HG03103 (cell line): ENCODE data around the gene AAR2.

Source experiments
- ATAC-seq: cut with Tn5 transposase; IDR thresholded peaks from one replicate; pipeline ENCODE4 v1.9.1; 2021; ENCODE audit warnings: low read depth; ENCODE audit not compliant: unreplicated experiment

Gene AAR2, protein sequence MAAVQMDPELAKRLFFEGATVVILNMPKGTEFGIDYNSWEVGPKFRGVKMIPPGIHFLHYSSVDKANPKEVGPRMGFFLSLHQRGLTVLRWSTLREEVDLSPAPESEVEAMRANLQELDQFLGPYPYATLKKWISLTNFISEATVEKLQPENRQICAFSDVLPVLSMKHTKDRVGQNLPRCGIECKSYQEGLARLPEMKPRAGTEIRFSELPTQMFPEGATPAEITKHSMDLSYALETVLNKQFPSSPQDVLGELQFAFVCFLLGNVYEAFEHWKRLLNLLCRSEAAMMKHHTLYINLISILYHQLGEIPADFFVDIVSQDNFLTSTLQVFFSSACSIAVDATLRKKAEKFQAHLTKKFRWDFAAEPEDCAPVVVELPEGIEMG

DNA sequence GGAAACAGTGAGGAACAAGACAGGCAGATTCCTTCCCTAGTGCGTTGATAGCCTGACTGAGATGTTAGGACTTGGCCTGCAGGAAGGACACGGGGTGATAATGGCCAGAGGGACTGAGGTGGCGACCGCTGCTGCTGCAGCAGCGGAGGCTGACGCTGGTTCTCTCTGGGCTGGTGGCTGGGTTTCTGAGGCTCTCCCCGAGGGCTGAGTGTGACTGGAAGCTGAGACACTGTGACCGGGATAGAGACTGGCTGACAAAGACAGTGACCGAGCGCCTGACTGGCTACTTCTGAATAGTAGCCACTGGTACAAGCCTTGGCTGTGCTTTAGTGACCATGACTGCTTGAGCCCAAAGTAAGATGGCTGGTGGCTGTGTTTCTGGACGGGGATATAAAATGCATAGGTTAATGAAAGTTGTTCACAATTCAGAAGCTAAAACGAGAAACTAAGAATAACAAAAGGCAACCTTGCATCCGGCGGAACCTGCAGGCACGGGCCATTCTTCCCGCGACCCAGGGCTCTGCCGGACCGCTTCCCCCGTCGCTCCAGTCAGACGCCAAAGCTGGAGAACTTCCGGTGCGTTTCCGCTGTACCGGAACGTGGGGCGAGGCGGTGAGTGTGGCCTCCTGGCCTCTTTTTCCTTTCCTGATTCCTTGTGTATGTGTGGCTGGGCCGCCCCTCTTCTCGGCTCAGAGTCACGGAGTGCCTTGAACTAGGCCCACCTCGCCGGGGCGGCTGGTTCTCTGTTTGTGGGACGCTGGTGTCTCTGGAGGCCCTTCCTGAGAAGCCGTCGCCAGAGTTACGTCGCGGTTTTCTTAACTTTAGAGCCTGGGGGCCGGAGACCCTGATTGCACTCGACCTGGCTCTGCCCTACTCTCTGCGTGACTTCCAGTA, at the start of gene AAR2:
AAR2 (plus strand) TSS at position 587 of the 894 bp plus-strand sequence. CDS start 3,391 bp downstream, outside the sequence.
- no peak for ATAC-seq

DNA sequence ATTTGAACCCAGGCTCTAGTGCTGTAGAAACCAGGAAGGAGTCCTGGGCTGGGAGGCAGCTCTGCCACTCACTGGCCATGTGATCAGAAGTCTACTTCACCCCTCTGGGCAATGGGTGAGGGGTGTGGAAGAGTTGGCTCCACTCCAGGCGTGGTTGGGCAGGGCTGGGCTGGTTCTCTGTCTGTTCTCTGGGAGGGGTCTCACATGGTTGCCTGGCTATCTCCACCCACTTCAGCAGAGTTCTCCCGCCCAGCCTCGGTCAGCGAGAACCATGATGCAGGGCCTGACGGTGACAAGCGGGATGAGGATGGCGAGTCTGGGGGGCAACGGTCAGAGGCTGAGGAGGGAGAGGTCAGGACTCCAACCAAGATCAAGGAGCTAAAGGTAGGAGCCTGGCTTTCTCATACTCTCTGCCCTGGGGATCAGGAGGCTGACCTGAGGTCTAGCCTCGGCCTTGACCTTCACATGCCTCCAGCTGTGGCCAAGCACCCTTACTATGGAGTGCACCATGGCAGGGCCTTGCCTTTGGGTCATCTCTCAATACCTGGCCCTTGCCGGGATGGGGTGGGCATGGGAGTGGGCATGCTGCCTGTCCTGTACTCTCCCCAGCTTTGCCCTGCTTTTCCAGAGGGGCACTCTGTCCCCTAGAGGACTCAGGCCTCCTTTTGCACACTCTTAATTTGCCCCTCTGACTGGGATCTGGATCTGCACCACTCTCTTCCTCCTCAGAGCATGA, 42.1 kb upstream of the AAR2 start:
- no peak for ATAC-seq

DNA sequence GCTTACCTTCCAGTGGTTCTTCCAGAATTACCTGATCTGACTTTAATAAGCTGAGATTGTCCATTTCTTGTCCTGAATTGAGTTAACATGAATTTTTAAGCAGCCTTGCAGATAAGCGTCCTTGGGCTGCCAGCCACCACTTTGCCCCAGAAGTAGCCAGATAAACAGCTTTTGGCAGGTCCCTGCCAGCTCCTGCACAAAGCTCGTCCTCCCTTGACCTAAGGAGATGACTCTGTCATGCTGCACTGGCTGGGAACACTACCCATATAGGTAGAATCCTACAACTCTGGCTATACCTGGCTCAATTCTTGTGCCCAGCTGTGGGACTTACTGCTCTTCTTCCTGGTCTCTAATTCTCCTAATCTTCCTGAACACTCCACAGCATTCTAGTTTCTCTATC, 39.6 kb upstream of the AAR2 start:
- no peak for ATAC-seq

DNA sequence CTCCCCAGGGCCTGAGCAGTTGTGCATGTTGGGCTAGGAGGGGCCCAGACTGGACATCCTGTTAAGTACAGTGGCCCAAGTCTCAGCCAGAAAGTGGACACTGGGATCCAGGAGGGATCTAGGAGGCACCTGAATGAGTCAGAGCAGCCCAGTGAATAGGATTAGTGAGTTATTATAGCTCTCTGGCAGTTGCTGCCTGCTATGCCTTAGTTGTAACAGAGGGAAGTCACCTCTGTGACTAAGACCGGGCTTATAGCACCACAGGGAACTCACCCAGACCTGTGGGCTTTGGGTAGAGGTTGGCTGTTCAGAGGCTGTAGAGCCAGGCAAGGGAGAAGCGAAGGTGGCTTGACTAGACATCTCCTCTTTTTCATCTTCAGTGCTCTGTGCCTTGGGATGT, 39.0 kb upstream of the AAR2 start:
- ATAC-seq, result no peak

DNA sequence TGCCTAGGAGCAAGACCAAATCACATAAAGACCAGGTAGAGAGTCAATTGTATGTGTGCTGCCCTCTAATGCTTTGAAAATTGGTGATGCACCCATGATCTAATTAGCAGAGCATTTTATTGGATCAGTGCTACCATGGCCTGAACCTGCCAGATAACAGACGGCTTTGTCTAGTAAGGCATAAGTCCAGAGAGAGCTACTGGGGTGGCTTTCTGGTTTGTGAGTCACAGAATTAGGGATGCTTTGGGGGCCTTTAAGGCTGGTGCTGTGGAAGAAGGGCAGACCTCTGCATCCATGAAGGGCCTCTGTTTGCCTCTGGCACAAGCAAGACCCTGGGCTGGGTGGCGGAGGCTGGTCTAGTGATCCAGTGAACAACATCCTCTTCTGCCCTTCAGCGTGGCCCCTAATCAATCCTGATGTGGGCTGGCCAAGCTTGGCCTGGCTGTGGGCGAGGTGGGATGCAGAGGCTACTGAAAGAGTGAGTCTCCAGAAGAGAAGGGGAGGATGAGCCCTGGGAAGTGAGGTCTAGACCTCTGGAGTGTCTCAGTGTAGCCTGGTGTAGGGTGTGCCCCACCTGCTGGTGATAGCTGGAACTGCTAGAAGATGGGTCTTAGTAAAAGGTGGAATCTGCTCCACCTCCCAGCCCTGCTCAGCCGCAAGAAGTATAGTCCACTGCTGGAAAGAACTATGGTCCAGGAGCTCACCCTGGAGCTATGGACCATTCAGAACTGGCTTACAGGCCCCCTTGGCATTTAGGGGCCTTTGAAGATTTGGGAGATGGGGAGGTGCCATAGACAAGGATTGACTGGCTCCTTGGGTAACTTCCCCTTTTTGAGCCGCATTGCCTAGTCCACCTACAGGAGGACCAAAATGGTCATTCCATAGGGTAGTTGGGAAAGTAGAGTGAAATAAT, 36.7 kb upstream of the AAR2 start:
- ATAC-seq, result no peak

DNA sequence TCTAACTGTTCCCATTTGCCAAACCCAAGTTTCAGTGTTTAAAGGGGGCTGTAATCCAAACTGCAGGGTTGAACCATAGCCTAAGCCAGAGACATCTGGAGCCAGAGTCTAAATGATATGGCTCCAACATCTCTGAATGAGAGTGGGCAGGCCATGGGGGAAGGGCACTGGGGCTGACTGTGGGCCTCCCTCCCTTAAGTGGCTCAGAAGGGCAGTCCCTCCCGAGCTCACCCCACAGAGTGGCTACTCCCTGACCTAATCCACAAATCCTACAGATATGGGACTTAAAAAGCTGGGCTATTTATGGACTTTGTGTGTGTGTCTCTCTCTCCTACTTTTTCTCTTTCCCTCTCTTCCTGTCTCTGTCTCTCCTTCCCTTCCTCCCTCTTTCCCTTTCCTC, 35.8 kb upstream of the AAR2 start:
- ATAC-seq, result no peak

DNA sequence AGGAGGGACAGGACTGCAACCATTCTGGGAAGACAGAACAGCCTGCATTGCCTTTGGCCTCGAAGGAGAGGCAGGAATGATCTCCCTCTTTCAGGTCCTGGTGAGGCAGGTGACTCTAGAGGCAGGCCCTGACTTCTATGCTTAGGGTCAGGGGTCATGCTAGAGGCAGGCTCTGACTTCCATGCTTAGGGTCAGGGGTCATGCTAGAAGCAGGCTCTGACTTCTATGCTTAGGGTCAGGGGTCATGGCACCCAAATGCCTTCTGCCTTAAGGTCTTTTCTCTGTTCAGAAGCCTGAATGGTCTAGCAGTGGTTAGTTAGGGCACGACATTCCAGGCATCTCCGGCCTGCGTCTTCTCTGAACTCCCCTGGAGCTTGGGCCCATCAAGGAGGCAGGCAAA, 35.1 kb upstream of the AAR2 start:
- ATAC-seq, result no peak

DNA sequence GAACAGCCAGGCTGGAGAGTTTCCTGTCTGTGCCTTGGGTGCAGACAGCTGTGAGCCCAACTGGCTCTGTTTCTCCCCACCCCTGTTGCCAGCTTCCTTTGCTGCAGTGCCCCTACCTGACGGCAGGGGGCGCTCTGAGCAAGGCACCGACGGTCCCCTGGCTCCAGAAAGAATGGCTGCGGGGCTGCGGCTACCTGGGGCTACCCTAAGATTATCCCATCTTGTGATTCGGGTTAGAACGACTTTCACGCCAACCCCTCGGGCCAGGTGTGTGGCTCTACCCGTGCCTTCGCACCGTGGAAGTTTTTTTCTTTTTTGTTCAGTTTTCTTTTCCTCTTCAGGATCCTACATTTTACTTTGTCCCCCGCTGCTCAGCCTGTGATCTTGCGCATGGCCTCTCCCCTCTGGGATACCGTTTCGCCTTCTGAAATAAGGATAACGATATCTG, 33.4 kb upstream of the AAR2 start:
- ATAC-seq, result no peak

DNA sequence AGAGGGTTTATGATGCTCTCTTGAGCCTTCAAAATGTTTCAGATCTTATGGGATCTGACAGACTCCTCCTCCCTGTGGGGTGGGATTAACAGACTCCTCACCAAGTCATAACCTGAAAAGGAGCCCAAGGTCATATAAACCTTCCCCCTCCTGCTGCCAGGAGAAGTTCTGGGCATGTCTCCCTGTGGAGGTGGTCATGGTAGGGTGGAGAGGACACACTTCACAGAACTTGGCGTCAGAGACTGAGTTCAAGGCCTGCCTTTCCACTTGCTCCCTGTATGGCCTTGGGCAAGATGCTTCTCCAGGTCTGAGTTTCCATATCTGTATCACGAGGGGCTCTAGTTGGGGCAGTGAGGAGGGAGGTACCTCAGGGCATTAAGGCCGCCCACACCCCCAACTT, 32.4 kb upstream of the AAR2 start:
- ATAC-seq, result no peak

DNA sequence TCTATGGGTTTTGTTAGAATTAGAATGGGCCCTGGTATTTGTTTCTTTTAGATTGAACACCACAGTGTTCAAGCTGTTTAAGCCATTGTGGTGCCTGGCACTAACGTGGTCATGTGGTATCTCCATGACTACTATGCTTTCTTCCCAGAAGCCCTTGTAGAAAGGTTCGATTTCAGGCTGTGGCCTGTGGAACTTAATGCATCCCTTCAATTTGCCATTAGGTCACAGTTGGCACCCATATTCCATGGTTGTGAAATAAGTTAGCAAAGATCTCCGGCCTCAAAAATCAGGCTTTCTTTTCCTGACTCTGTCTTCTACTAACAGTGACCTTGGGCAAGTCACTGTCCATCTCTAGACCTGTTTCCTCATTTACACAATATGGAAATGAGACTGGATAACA, 31.3 kb upstream of the AAR2 start:
- no peak for ATAC-seq

DNA sequence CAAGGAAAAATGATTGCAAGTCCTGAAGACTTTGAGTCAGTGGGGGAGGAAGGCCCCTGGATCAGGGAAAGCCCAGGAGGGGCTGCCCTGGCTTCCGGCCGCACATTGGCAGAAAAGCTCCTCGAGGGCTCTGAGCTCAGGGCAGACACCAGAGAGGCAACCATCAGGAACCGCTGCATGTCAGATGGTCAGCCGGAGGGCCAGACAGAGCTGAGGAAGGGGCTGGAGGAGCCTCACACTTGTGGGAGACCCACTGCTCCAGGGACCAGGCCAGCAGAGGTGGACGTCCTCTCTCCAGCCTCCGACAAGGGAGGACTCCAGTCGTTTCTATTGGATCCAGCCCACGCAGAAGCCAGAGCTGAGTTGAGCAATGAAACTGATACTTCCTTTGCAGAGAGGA, 30.2 kb upstream of the AAR2 start:
- no peak for ATAC-seq

DNA sequence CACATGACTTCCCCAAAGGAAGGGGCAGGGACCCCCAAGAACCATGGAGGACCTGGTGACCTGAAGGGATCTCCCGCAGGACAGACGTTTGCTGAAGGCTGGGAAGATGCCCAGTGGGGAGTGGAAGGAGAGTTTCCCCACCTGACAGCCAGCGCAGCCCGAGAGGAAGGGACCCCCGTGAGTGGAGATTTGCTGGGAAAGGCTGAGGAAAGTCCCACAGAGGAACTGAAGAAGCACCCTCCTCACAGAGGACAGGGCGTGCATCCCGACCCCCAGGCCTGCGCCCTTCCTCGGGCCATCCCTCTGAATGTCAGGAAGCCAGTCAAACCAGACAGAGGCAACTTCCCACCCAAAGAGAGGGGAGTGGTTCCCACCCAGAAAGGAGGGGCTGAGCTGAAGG, 29.6 kb upstream of the AAR2 start:
- no peak for ATAC-seq

DNA sequence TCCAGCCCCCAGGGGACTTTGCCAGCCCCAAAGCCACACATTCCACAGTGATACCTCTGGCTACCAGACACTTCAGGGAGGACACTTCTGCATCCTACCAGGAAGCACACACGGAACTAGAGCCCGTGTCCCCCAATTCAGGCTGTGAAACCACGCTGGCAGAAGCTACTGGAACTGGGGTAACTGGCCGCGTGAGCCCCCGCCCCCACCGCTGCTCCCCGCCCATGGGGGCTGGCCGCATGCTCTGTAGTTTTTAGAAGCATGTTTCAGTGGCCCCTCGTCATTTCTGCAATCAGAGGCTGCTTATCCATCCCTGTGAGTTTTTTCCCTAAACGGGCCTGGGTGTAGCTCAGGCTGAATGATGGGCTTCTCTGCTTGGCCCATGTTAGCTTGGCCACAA, 28.7 kb upstream of the AAR2 start:
- ATAC-seq, result no peak

DNA sequence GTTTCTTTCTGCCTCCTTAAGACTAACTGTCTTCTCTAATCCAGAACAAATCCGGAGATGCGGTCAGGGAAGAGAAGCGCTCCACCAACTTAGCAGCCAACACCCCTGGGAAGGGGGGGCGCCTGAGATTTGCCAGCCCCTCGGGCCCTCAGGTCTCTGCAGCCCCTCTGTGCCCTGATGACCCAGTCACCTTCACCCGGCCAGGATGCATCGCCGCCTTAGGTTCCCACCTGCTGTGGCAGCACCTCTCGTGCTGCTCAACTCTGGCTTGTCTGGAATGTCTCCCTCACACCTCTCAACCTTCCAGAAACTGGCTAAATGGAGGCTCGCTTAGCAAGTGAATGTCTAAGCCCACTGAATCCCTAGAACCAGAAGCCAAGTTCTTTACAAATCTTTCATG, 28.0 kb upstream of the AAR2 start:
- no peak for ATAC-seq

DNA sequence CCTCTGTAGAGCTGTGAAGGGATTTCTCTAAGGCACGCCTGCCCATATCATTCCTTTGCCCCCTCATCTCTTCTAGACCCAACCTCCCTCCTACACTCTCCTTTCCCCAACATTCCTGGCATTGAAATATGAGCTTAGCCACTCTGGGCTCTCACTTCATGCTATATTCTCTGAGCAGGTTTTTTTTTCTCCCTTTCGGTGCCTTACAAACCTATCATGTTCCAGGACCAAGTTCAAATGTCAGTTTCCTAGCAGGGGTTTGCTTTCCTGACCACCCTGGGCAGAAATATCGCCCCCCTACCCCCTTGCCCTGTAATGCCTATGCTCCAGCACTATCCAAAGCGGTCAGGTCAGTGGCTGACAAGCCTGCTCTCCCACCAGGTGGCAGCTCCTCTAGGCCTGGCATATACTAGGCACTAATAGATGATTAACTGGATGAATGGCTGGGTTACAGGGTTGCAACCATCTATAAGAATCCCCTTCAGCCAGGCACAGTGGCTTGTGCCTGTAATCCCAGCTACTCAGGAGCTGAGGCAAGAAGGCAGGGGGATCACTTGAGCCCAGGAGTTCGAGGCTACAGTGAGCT, 25.7 kb upstream of the AAR2 start:
- no peak for ATAC-seq

DNA sequence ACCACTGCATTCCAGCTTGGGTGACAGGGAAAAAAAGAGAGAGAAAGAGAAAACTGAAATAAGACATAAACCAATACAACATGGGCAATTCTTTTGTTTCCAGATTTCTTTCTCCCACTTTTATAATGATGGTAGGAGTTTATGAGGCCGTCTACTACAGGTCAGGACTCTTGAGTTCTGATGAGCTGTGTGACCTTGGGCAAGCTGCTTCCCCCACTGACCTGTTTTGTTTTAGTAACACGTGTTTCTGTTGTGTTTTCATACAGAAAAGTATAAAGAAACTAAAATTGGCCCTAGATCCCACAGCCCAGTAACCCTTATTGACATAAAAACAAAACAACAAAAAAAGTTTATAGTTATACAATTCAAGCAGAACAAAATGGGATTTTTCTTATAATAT, 22.9 kb upstream of the AAR2 start:
- ATAC-seq, result no peak

DNA sequence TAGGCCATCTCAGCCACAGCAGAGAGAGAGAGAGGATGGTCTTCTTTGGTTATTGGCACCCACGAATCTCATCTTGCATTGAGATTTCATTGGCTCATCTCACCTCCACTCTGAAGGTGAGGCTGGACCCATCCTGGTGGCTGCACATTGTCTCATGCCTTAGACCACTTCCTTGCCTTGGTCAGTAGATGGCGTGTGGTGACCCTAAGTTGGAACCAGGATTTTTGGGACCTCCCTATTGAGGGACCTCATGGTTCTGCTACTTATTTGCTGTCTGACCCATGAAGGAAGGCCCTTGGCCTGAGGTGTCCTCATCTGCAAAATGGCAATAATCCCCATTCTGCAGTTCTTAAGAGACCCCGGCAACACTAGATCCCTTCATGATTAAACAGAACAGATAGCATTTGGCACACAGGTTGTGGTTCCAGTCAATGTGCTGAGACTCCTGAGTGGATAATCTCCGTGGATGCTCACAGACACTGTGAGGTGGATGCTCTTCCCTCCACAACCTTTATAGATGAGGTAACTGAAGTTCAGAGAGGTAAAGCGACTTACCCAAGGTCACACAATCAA, 21.5 kb upstream of the AAR2 start:
- no peak for ATAC-seq

DNA sequence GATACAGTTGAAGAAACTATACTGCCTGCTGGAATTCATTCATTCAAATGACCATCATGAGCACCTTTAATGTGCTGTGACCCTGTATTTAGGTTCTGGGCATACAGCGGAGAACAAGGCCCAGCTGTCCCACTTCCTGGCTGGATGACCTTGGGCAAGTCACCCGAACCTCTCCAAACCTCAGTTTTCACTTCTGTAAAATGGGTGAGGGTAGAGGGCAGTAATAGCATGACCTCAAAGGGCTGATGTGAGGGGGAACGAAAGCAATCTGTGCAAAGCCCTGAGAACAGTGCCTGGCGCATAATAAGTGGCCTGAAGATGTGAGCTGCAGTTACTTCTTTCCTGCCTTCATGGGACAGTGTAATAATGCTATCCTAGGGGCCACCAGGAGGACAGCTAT, 20.5 kb upstream of the AAR2 start:
- no peak for ATAC-seq

DNA sequence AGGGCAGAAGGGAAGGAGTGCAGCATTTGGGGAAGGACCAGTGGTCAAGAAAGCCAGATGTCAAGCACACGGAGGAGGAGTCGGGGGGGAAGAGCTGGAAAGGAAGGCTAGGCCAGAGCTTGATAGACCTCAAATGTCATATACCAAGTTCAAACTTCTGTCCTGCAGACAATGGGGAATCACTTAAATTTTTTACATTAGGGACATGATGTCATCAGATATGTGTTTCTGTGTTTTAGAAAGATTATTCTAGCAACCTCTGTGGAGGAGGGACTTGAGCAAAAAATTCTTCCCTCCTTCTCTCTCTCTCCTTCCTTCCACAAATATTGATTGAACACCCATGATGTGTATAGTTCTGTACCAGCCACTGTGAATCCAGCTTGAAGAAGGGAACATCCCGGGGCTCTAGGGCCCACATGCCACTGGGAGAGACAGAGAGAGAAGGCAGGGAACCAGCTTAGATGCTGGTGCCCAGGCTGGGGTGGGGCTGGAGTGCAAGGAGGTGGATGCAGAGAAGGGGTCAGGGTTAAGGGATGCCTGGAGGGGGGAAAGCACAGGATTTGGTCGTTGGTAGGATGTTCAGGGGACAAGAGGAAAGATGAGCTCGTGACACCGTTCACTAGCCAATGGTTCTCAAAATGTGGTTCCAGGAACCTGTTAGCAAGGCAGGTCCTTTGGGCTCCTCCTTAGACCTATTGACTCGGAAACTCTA, 19.8 kb upstream of the AAR2 start:
- no peak for ATAC-seq
